DOHH2 (cell line): ENCODE results near the gene LRP2.

Experiments
- H3F3A ChIP-seq: fragments of 200-600 bp; sonication (generic), shearing (Covaris generic); 2 replicates; pipeline ENCODE4 v1.6.0; 2016; ENCODE audit warnings: antibody characterized with exemption, mild to moderate bottlenecking; ENCODE audit not compliant: control insufficient read depth, insufficient read depth
- H3K27ac ChIP-seq: fragments of 200-600 bp; sonication (generic); 2 replicates; pipeline ENCODE4 v1.5.1; 2014; ENCODE audit warnings: low read depth, mild to moderate bottlenecking, low read length, moderate library complexity
- H3K27me3 ChIP-seq: fragments of 200-600 bp; sonication (generic); 2 replicates; pipeline ENCODE4 v1.6.1; 2014; ENCODE audit warnings: mild to moderate bottlenecking, low read length, mixed read lengths; ENCODE audit not compliant: control insufficient read depth
- H3K36me3 ChIP-seq: fragments of 200-600 bp; sonication (generic); 2 replicates; pipeline ENCODE4 v1.6.1; 2014; ENCODE audit warnings: mild to moderate bottlenecking, low read length, moderate library complexity, mixed read lengths; ENCODE audit not compliant: control insufficient read depth
- H3K4me1 ChIP-seq: fragments of 200-600 bp; sonication (generic); 2 replicates; pipeline ENCODE4 v1.6.1; 2014; ENCODE audit warnings: mild to moderate bottlenecking, low read length, mixed read lengths; ENCODE audit not compliant: control insufficient read depth
- H3K4me2 ChIP-seq: fragments of 200-600 bp; sonication (generic); 2 replicates; pipeline ENCODE4 v1.6.0; 2014; ENCODE audit warnings: mild to moderate bottlenecking, low read length, moderate library complexity
- H3K4me3 ChIP-seq: fragments of 200-600 bp; sonication (generic); 2 replicates; pipeline ENCODE4 v1.5.1; 2014; ENCODE audit warnings: mild to moderate bottlenecking, low read length, mixed read lengths
- H3K79me2 ChIP-seq: fragments of 200-600 bp; sonication (generic); 2 replicates; pipeline ENCODE4 v1.6.1; 2014; ENCODE audit warnings: mild to moderate bottlenecking, low read length, mixed read lengths; ENCODE audit not compliant: control insufficient read depth
- H3K9me2 ChIP-seq: fragments of 200-600 bp; sonication (generic); replicated peaks from 2 replicates; pipeline ENCODE4 v1.6.1; 2014; ENCODE audit warnings: mild to moderate bottlenecking, low read length, mixed read lengths; ENCODE audit not compliant: control insufficient read depth
- H3K9me3 ChIP-seq: fragments of 200-600 bp; sonication (generic); 2 replicates; pipeline ENCODE4 v1.6.1; 2014; ENCODE audit warnings: antibody characterized with exemption, low read length, mixed read lengths; ENCODE audit not compliant: control insufficient read depth, insufficient read depth
- H4K20me1 ChIP-seq: fragments of 200-600 bp; sonication (generic); 2 replicates; pipeline ENCODE4 v1.6.0; 2014; ENCODE audit warnings: low read depth, mild to moderate bottlenecking, antibody characterized with exemption, low read length, moderate library complexity; ENCODE audit not compliant: control insufficient read depth, insufficient read depth
- CTCF ChIP-seq: fragments of 200-600 bp; sonication (generic); IDR thresholded peaks from one replicate; pipeline ENCODE4 v1.5.1; 2014; ENCODE audit warnings: antibody characterized with exemption, mild to moderate bottlenecking, low read depth, low read length; ENCODE audit not compliant: poor library complexity, severe bottlenecking
- EZH2phosphoT487 ChIP-seq: fragments of 200-600 bp; sonication (generic); IDR thresholded peaks from 2 replicates; pipeline ENCODE4 v1.6.1; 2017; ENCODE audit warnings: borderline replicate concordance, mild to moderate bottlenecking, antibody characterized with exemption, low read length, moderate library complexity, mixed read lengths

Gene LRP2

DNA sequence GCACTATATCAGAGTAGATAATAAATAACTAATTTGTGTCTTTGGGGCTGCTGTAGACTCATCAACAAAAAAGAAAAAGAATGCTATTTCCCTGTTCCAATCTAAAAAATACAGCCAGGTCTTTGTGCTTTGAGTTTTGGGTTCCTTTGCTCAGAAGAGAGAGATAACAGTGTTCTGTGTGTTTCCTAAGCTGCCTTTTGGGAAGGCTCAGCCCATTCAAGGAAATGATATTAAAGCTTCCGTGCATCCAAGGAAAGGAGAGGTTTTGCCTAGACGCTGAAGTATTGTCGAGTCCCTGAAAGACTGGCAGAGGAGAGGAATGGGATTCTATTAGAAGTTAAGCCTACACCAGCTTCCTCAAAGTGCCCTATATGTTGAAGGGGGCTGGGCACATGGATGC is 25.8 kb upstream of the LRP2 start:
- Histone ChIP-seq H3K79me2 (no peaks in the 10 kb centered on the region), H3K36me3 (no peaks in the 10 kb centered on the region), H3K27ac (no peak overlapping the region), H3K4me2 (no peak overlapping the region), H4K20me1 (no peaks in the 10 kb centered on the region), H3K9me2 (no peaks in the 10 kb centered on the region), H3K4me3 (no peak overlapping the region), H3K27me3 (peaks cover 6% of the 10 kb centered on the region), H3K4me1 (no peaks in the 10 kb centered on the region), H3K9me3 (no peaks in the 10 kb centered on the region), H3F3A (no peaks in the 10 kb centered on the region)
- TF ChIP-seq EZH2phosphoT487 (no peak), CTCF (no peak)

DNA sequence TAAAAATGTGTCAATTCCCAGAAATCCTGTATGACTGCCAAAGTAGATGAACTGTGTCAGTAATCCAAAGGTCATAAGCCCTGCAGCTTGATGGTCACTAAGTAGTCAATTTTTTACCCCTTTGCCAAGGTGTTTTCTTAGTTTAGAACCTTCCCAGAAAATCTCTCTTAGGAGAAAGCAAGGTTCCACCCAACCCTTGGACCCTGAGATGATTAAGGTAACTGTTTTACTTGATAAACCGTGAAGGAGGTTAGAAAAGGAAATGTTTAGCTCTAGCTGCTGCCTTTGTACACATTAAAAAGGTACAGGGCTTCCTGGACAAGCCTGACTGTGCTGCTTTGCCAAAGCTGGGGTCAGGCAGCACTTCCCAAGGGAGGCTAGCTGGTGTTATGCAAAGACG is 24.4 kb upstream of the LRP2 start:
- Histone ChIP-seq H3K36me3 (no peaks in the 10 kb centered on the region), H3K79me2 (no peaks in the 10 kb centered on the region), H4K20me1 (no peaks in the 10 kb centered on the region), H3K9me2 (no peaks in the 10 kb centered on the region), H3K27ac (no peak overlapping the region), H3K27me3 (0 out of 2 replicates have a peak, but pooled peaks cover 2% of the 10 kb centered on the region), H3K4me1 (no peaks in the 10 kb centered on the region), H3K9me3 (no peaks in the 10 kb centered on the region), H3K4me2 (no peak overlapping the region), H3F3A (no peaks in the 10 kb centered on the region), H3K4me3 (no peak overlapping the region)
- TF ChIP-seq EZH2phosphoT487 (no peak), CTCF (no peak)

DNA sequence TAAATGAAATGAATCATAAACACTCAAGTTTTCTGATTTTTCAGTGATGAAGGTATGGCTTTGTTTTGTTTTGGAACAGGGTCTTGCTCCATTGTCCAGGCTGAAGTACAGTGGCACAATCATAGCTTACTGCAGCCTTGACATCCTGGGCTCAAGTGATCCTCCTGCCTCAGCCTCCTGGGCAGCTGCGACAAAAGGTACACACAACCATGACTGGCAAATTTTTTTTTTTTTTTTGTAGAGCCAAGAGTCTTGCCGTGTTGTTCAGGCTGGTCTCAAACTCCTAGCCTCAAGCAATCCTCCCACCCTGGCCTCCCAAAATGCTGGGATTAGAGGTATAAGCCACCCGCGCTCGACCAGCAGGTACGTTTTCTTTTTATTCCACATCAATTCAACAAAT is 22.5 kb upstream of the LRP2 start:
- H3K4me3 ChIP-seq: no peak overlapping the region
- H3K9me2 ChIP-seq: no peaks in the 10 kb centered on the region
- H3K9me3 ChIP-seq: no peaks in the 10 kb centered on the region
- H3F3A ChIP-seq: no peaks in the 10 kb centered on the region
- H3K79me2 ChIP-seq: no peaks in the 10 kb centered on the region
- H3K27me3 ChIP-seq: no peaks in the 10 kb centered on the region
- no peaks in the 10 kb centered on the region for H3K4me1 ChIP-seq
- no peak for TF ChIP-seq CTCF
- H4K20me1 ChIP-seq: no peaks in the 10 kb centered on the region
- H3K36me3 ChIP-seq: no peaks in the 10 kb centered on the region
- H3K27ac ChIP-seq: no peak overlapping the region
- H3K4me2 ChIP-seq: no peak overlapping the region

- Histone ChIP-seq H3K4me3 (no peak overlapping the region), H3K9me2 (no peaks in the 10 kb centered on the region), H3F3A (no peaks in the 10 kb centered on the region), H3K9me3 (no peaks in the 10 kb centered on the region), H4K20me1 (no peaks in the 10 kb centered on the region), H3K27ac (no peak overlapping the region), H3K27me3 (peaks cover 14% of the 10 kb centered on the region; the same call in 1 of the 2 replicates), H3K79me2 (no peaks in the 10 kb centered on the region), H3K4me1 (no peaks in the 10 kb centered on the region), H3K36me3 (no peaks in the 10 kb centered on the region), H3K4me2 (no peak overlapping the region)
- TF ChIP-seq EZH2phosphoT487: no peak
- TF ChIP-seq CTCF: no peak
Measured at GRCh38 chr2:169372561-169372960, 10.2 kb upstream of the LRP2 start.
